Kidney (tissue), 14 donors: ENCODE data around the gene TTC27. TPM values are rescaled to one million over a fixed set of nuclear protein-coding genes. Genes with fewer than 3 reads are reported as not detected.

Experiments
- DNase-seq, 5 donors: peaks; one replicate each; pipeline ENCODE4 v3.0.0-alpha.2; 2013 to 2020
- FAIRE-seq: peaks from 2 replicates; lab custom pipeline; 2012; peaks lifted over from hg19 to GRCh38; lab: Jason Lieb, UNC
- H3K27ac ChIP-seq, 2 donors: one replicate each; pipeline ENCODE4 v1.7.0; 2013; ENCODE audit warnings: low read depth in 2 of 2, low read length in 2 of 2, inconsistent platforms in 1 of 2
- H3K27me3 ChIP-seq: one replicate; pipeline ENCODE4 v1.7.1; 2013; ENCODE audit warnings: low read length, inconsistent platforms; ENCODE audit not compliant: control insufficient read depth, insufficient read depth
- H3K36me3 ChIP-seq, 3 donors: one replicate each; pipeline versions ENCODE4 v1.7.0 to v1.7.1; 2013; ENCODE audit warnings: low read length in 3 of 3, control low read depth in 1 of 3, inconsistent platforms in 1 of 3; ENCODE audit not compliant: insufficient read depth in 3 of 3, control insufficient read depth in 2 of 3
- H3K4me1 ChIP-seq, 3 donors: one replicate each; pipeline versions ENCODE4 v1.7.0 to v1.7.1; 2013; ENCODE audit warnings: low read length in 3 of 3, inconsistent platforms in 1 of 3, low read depth in 1 of 3; ENCODE audit not compliant: control insufficient read depth in 2 of 3, insufficient read depth in 2 of 3
- H3K4me3 ChIP-seq, 3 donors: one replicate each; pipeline versions ENCODE4 v1.7.0 to v1.8.1; 2013; ENCODE audit warnings: low read length in 3 of 3, control low read depth in 1 of 3, inconsistent platforms in 1 of 3
- H3K9ac ChIP-seq, 3 donors: one replicate each; pipeline versions ENCODE4 v1.7.0 to v1.7.1; 2013; ENCODE audit warnings: low read length in 3 of 3, control low read depth in 1 of 3, inconsistent platforms in 1 of 3
- H3K9me3 ChIP-seq, 3 donors: one replicate each; pipeline versions ENCODE4 v1.7.0 to v1.7.1; 2013; ENCODE audit warnings: low read length in 3 of 3, control low read depth in 1 of 3, inconsistent platforms in 1 of 3; ENCODE audit not compliant: control insufficient read depth in 2 of 3, insufficient read depth in 1 of 3
- CTCF ChIP-seq: IDR thresholded peaks from 3 replicates; pipeline ENCODE4 v1.5.1; 2012; ENCODE audit warnings: mild to moderate bottlenecking, moderate library complexity, borderline replicate concordance; ENCODE audit not compliant: insufficient read depth; ENCODE audit errors: extremely low read depth
- intact Hi-C: fragments of 100-400 bp; cut with DNase I; formaldehyde crosslinking; loops from one replicate; pipeline ENCODE4 v1.11.1; 2022
- polyA plus RNA-seq: library from polyadenylated mRNA; stranded (reverse); fragments of 350-450 nt; fragmentation: Illumina TruSeq; extraction: RNeasy Lipid Tissue Mini Kit (QIAGEN cat#74804); gene quantifications from one replicate; pipeline ENCODE4 v1.2.3, GENCODE V29; 2014; ENCODE audit warnings: low read depth, low replicate concordance; ENCODE audit not compliant: insufficient read depth
- total RNA-seq: library from RNA; stranded (reverse); fragmentation: NEBNext Ultra II Directional; extraction: Animal tissue kit (Norgen Biotek cat#: 25700); gene quantifications from one replicate; pipeline ENCODE4 v1.2.1, GENCODE V29; 2021
- donor health status: control.
- donor health status: control.
- donor health status: control.
- donor health status: control.
- donor health status: control.
- donor health status: DM: yes; HTN: yes; CAD: no.
- donor health status: Normal renal cell carcinoma (clear cell type).

The TTC27 gene
- total and polyA plus RNA-seq, 2 donors from 2014 or later: 8.0 to 19.7 TPM

GRCh38 chr2:32802877-32803276 lies 175.0 kb downstream of the TTC27 start:
- H3K27me3 ChIP-seq: no peaks in the 10 kb centered on the region
- no peaks in the 10 kb centered on the region for H3K36me3 ChIP-seq
- H3K9ac ChIP-seq: no peak overlapping the region
- H3K4me1 ChIP-seq: no peaks in the 10 kb centered on the region
- FAIRE-seq (no peak), DNase-seq (no peak)
- no peak overlapping the region for H3K4me3 ChIP-seq
- TF ChIP-seq CTCF: no peak
- no peak overlapping the region for H3K27ac ChIP-seq
- H3K9me3 ChIP-seq: no peaks in the 10 kb centered on the region
- intact Hi-C loops: no loop called here

GRCh38 chr2:32804205-32804604 lies 176.4 kb downstream of the TTC27 start:
- no peak for TF ChIP-seq CTCF
- no peak overlapping the region for H3K27ac ChIP-seq
- no peaks in the 10 kb centered on the region for H3K9me3 ChIP-seq
- no peaks in the 10 kb centered on the region for H3K36me3 ChIP-seq
- DNase-seq: no peak
- no peaks in the 10 kb centered on the region for H3K4me1 ChIP-seq
- intact Hi-C loops: no loop called here
- no peak overlapping the region for H3K4me3 ChIP-seq
- FAIRE-seq: no peak
- no peaks in the 10 kb centered on the region for H3K27me3 ChIP-seq
- H3K9ac ChIP-seq: no peak overlapping the region

- H3K27ac ChIP-seq: no peak overlapping the region
- no peak for FAIRE-seq
- no peak overlapping the region for H3K9ac ChIP-seq
- no peak for DNase-seq
- intact Hi-C loops: no loop called here
- no peaks in the 10 kb centered on the region for H3K27me3 ChIP-seq
- H3K4me3 ChIP-seq: no peak overlapping the region
- H3K4me1 ChIP-seq: no peaks in the 10 kb centered on the region
- H3K9me3 ChIP-seq: no peaks in the 10 kb centered on the region
- H3K36me3 ChIP-seq: no peaks in the 10 kb centered on the region
- no peak for TF ChIP-seq CTCF
Observed at GRCh38 chr2:32805104-32806095, 177.6 kb downstream of the TTC27 start.
